SK-N-MC (cell line): Measurements from ENCODE around the gene SLC7A1.

Experiments used
- EZH2 ChIP-seq: fragments of 200-600 bp; sonication (generic); IDR thresholded peaks from one replicate; pipeline ENCODE4 v1.6.1; 2017; ENCODE audit warnings: antibody characterized with exemption
- POLR2AphosphoS5 ChIP-seq: IDR thresholded peaks from 2 replicates; pipeline ENCODE4 v1.6.1; 2012; ENCODE audit warnings: mild to moderate bottlenecking, low read depth, low read length, borderline replicate concordance

DNA sequence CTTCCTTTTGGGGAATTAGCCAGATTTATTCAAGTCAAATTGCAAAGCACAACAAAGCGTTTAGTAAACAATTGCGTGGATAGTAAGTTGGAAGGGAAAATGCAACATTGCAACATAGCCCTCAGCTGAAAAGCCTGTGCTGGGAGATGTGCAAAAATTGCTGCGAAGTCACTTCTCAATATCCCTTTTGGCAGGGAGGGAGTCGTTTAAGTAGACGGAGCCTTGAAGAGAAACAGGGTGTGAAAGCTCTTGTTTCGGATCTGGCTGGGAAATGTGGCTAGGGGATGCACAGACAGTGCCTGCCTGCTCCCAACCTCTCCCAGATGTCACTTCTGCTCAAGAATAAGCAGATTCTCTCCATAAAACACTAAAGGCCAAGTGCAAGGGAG is 56.8 kb downstream of the SLC7A1 start:
- TF ChIP-seq EZH2, result no peak
- TF ChIP-seq POLR2AphosphoS5, result no peak
